Nephron progenitor cell (in vitro differentiated cells): Measurements from ENCODE around the gene LMBRD2.

ENCODE experiments used
- DNase-seq: peaks from one replicate; pipeline ENCODE4 v3.0.0; 2021
- H3K27ac Mint-ChIP-seq: 2 replicates; pipeline ENCODE4 v1.8.0; 2021; ENCODE audit warnings: mild to moderate bottlenecking, moderate library complexity, mixed read lengths
- H3K27me3 Mint-ChIP-seq: 2 replicates; pipeline ENCODE4 v1.8.0; 2021; ENCODE audit warnings: mild to moderate bottlenecking, low read depth, mixed read lengths; ENCODE audit not compliant: poor library complexity
- H3K36me3 Mint-ChIP-seq: 2 replicates; pipeline ENCODE4 v1.8.0; 2021; ENCODE audit warnings: low read depth, mixed read lengths
- H3K4me1 Mint-ChIP-seq: 2 replicates; pipeline ENCODE4 v1.8.0; 2021; ENCODE audit warnings: mixed read lengths
- H3K4me3 Mint-ChIP-seq: 2 replicates; pipeline ENCODE4 v1.8.0; 2021; ENCODE audit warnings: mild to moderate bottlenecking, moderate library complexity, mixed read lengths
- H3K9me3 Mint-ChIP-seq: 2 replicates; pipeline ENCODE4 v1.8.0; 2021; ENCODE audit warnings: mild to moderate bottlenecking, moderate library complexity, mixed read lengths
- CTCF ChIP-seq: fragments of 200-600 bp; sonication (generic); IDR thresholded peaks from 2 replicates; pipeline ENCODE4 v1.5.0; 2021; ENCODE audit warnings: antibody characterized with exemption

LMBRD2 gene

DNA sequence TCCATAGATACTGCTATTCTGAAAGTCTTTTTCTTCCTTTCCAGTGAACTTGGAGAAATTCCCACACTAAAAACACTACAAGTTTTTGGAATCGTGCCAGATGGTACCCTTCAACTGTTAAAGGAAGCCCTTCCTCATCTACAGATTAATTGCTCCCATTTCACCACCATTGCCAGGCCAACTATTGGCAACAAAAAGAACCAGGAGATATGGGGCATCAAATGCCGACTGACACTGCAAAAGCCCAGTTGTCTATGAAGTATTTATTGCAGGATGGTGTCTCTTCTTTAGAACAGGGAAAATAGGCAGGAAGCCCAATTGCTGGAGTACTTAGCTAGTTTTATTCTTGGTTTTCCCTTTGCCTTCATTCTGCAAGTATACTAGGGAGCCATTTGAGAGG lies 30.1 kb upstream of the LMBRD2 start:
- no peaks in the 10 kb centered on the region for H3K27me3 Mint-ChIP-seq
- peaks cover 25% of the 10 kb centered on the region for H3K9me3 Mint-ChIP-seq
- H3K27ac Mint-ChIP-seq = no peak overlapping the region
- TF ChIP-seq CTCF = no peak
- H3K36me3 Mint-ChIP-seq = peaks cover 92% of the 10 kb centered on the region
- no peak overlapping the region for H3K4me3 Mint-ChIP-seq
- no peaks in the 10 kb centered on the region for H3K4me1 Mint-ChIP-seq
- DNase-seq = no peak

DNA sequence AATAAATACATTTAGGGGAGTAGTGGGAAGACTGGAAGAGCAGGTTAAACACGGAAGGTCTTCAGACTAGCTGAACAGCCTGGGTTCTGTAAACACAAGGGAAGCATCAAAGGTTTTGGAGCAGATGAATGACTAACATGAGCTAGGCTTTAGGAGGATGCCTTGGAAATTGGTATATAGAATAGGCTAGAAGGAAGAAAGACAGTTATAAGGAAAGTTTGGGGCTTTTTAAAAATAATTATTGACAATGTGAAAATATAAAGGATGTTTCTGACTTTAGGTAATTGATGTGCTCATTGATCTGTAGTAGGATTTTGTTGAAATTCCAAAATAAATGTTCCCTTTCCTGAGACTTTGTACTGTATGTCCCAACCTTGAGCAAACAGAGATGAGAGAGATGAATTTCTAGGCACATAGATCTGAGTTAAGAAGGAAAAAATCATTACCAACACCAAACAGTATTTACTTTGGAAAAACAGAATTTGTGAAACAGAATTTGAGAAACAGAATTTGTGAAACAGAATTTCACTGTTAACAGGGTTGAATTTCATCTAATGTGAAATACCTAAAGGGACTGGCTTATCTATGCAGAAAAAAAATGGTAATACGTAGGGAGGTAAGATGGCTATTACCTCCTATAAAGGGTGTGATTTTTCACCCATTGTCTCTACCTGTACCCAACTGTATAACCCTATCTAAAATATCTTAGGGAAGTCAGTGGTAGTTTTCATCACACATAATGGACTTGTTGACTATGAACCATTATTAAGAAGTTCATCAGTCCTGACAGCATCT lies 29.1 kb upstream of the LMBRD2 start:
- Mint-ChIP-seq H3K36me3 (peaks cover 84% of the 10 kb centered on the region), H3K27me3 (no peaks in the 10 kb centered on the region), H3K9me3 (peaks cover 14% of the 10 kb centered on the region), H3K4me3 (no peak overlapping the region), H3K4me1 (no peaks in the 10 kb centered on the region), H3K27ac (no peak overlapping the region)
- TF ChIP-seq CTCF = no peak
- no peak for DNase-seq

GRCh38 chr5:36179950-36180349 lies 28.3 kb upstream of the LMBRD2 start:
- Mint-ChIP-seq H3K9me3 (peaks cover 6% of the 10 kb centered on the region), H3K4me1 (no peaks in the 10 kb centered on the region), H3K36me3 (peaks cover 79% of the 10 kb centered on the region), H3K27me3 (no peaks in the 10 kb centered on the region), H3K4me3 (no peak overlapping the region), H3K27ac (no peak overlapping the region)
- DNase-seq = no peak
- TF ChIP-seq CTCF = no peak

- DNase-seq = no peak
- Mint-ChIP-seq H3K27me3 (no peaks in the 10 kb centered on the region), H3K9me3 (no peaks in the 10 kb centered on the region), H3K36me3 (peaks cover 77% of the 10 kb centered on the region), H3K27ac (no peak overlapping the region), H3K4me3 (no peak overlapping the region), H3K4me1 (no peaks in the 10 kb centered on the region)
- no peak for TF ChIP-seq CTCF
Observed at GRCh38 chr5:36178524-36178890, 26.8 kb upstream of the LMBRD2 start.

DNA sequence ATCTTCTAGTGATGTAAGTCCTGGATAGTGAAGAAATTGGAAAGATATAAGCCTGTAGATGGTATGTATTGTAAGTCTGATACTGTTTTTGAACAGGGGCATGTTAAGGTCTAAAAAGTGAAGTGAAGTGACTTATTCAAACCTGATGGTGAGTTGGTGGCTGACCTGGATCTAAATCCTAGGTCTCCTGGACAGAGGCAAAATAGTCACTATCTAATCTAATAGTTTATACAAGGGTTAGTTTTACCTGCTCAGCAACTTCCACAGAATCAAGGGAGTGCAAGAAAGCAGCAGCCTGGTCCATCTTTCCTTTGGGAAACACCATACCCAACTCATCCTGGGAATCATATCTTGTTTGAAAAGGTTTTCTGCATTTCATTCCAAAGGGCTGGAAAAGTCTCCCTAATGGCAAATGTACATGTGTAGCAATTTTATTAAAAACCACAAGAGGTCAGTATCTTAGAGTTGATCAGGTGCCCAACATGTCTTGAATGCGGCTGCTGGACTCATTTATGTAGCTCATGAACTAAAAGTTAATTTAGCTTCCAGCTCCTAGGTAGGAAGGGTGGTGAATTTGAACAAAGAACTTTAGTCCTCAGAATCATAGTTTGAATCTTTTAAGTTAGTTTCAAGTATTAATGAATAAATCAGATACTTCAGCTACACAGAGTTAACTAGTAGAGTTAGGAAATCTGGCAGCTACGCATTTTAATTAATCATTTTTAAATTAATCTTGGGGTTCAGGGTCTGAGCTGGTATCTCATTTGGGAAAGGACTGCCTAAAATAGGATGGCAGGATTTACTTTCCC lies 26.2 kb upstream of the LMBRD2 start:
- DNase-seq = no peak
- Mint-ChIP-seq H3K4me3 (no peak overlapping the region), H3K36me3 (peaks cover 74% of the 10 kb centered on the region)

More for the DNA sequence above, 26.2 kb upstream of the LMBRD2 start:
- TF ChIP-seq CTCF = peak; percentile 53
- Mint-ChIP-seq H3K4me1 (no peaks in the 10 kb centered on the region), H3K27me3 (no peaks in the 10 kb centered on the region), H3K9me3 (no peaks in the 10 kb centered on the region), H3K27ac (peak overlapping the region; percentile 24)
